Measurements from ENCODE around the gene DIAPH2. TPM values are rescaled to one million over a fixed set of nuclear protein-coding genes. Genes with fewer than 3 reads are reported as not detected.

DIAPH2 gene
- total RNA-seq, 2 donors from 2014 or later = 21.5 to 51.8 TPM

DNA sequence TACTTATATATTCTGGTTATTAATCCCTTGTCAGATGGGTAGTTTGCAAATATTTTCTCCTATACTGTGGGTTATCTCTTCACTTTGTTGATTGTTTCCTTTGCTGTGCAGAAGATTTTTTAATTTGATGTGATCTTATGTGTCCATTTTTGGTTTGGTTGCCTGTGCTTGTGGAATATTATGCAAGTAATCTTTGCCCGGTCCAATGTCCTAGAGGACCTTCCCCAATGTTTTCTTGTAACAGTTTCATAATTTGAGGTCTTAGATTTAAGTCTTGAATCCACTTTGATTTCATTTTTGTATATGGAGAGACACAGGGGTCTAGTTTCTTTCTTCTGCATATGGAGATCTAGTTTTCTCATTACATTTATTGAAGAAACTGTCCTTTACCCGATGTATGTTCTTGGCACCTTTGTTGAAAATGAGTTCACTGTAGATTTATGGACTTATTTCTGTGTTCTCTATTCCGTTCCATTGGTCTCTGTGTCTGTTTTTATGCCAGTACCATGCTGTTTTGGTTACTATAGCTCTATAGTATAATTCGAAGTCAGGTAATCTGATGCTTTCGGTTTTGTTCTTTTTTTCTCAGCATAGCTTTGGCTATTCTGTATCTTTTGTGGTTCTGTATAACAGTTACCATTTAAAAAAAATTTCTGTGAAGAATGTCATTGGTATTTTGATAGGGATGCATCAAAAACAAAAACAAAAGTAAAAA, 34.7 kb downstream of the DIAPH2 start:
- no peaks in the 10 kb centered on the region for H3K36me3 ChIP-seq (ENCODE audit: control insufficient read depth, insufficient read depth, low read length)
- no peak overlapping the region for H3K9ac ChIP-seq (ENCODE audit: extremely low read depth, low read length, poor library complexity, severe bottlenecking)
- no peak for DNase-seq
- no peak overlapping the region for H3K4me3 ChIP-seq (ENCODE audit: low read length)
- H3K9me3 ChIP-seq (ENCODE audit: control insufficient read depth, low read length) = peaks cover 10% of the 10 kb centered on the region
- no peak overlapping the region for H3K27ac ChIP-seq (ENCODE audit: low read depth, low read length)
- H3K27me3 ChIP-seq (ENCODE audit: control insufficient read depth, insufficient read depth, low read length, poor library complexity, severe bottlenecking) = no peaks in the 10 kb centered on the region
- Mint-ChIP-seq H3K9me3 (peaks cover 24% of the 10 kb centered on the region), H3K4me3 (no peak overlapping the region), H3K36me3 (ENCODE audit: low read depth) (peaks cover 21% of the 10 kb centered on the region), H3K27me3 (ENCODE audit: insufficient read depth) (no peaks in the 10 kb centered on the region), H3K27ac (no peak overlapping the region), H3K4me1 (peaks cover 11% of the 10 kb centered on the region)
- 89% methylated on average over 5 of the region's 5 CpGs; no CpG with 5 or more reads in 1 of the 2 experiments for WGBS, 2 experiments (ENCODE audit: insufficient coverage in 1 of 2, insufficient read length in 1 of 2)
- TF ChIP-seq, protein P1, sequence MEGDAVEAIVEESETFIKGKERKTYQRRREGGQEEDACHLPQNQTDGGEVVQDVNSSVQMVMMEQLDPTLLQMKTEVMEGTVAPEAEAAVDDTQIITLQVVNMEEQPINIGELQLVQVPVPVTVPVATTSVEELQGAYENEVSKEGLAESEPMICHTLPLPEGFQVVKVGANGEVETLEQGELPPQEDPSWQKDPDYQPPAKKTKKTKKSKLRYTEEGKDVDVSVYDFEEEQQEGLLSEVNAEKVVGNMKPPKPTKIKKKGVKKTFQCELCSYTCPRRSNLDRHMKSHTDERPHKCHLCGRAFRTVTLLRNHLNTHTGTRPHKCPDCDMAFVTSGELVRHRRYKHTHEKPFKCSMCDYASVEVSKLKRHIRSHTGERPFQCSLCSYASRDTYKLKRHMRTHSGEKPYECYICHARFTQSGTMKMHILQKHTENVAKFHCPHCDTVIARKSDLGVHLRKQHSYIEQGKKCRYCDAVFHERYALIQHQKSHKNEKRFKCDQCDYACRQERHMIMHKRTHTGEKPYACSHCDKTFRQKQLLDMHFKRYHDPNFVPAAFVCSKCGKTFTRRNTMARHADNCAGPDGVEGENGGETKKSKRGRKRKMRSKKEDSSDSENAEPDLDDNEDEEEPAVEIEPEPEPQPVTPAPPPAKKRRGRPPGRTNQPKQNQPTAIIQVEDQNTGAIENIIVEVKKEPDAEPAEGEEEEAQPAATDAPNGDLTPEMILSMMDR (conservative IDR thresholded peaks at IDR 0.05) = no peak
- H3K4me1 ChIP-seq (ENCODE audit: control insufficient read depth, insufficient read depth, low read length) = no peaks in the 10 kb centered on the region

DNA sequence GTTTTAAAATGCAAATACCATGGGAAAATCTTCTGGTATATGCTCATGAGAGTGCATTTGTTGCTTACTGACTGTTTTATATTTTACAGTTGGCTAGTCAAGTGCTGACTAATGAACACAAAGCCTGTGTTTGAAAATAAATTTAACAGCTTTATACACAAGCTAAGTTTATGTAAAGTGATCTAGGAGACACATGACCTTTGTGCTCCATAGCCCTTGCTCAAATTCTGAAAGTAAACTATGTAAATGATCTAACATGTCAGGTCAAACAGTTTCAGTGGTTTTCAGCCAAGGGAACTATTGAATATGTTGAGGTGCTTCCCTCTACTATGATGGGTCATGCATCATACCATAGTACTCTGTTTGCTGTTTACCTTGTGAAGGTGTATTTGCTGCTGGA, 36.7 kb downstream of the DIAPH2 start:
- H3K4me3 Mint-ChIP-seq = no peak overlapping the region
- no peaks in the 10 kb centered on the region for H3K27me3 Mint-ChIP-seq (ENCODE audit: insufficient read depth)
- H3K4me1 ChIP-seq (ENCODE audit: control insufficient read depth, insufficient read depth, low read length) = no peaks in the 10 kb centered on the region
- H3K27ac Mint-ChIP-seq = no peak overlapping the region
- peaks cover 24% of the 10 kb centered on the region for H3K9me3 Mint-ChIP-seq
- no peak overlapping the region for H3K9ac ChIP-seq (ENCODE audit: extremely low read depth, low read length, poor library complexity, severe bottlenecking)
- H3K9me3 ChIP-seq (ENCODE audit: control insufficient read depth, low read length) = peaks cover 10% of the 10 kb centered on the region
- H3K27me3 ChIP-seq (ENCODE audit: control insufficient read depth, insufficient read depth, low read length, poor library complexity, severe bottlenecking) = no peaks in the 10 kb centered on the region
- DNase-seq = no peak
- H3K36me3 Mint-ChIP-seq (ENCODE audit: low read depth) = peaks cover 21% of the 10 kb centered on the region
- H3K36me3 ChIP-seq (ENCODE audit: control insufficient read depth, insufficient read depth, low read length) = no peaks in the 10 kb centered on the region
- H3K4me3 ChIP-seq (ENCODE audit: low read length) = no peak overlapping the region
- TF ChIP-seq, protein P1 (conservative IDR thresholded peaks at IDR 0.05) = no peak
- H3K4me1 Mint-ChIP-seq = peaks cover 16% of the 10 kb centered on the region
- no peak overlapping the region for H3K27ac ChIP-seq (ENCODE audit: low read depth, low read length)

DNA sequence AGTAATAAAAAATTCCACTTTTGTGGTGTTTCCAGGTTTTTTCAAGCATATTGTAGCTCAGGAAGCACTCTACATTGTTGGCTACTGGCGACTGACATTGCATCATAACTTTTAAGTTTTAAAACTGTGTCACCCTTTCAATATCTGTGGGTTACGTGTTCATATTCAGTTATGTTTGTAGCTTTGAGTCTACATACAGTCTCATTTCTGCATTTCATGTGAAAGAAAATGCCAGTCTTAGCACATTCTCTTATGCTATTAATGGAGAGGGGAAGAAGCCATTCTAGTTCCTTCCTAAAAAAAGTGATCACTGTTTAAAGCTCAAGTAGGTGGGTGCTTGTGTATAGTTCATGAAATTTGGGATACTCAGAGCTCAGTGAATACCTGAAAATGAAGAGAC, 38.1 kb downstream of the DIAPH2 start:
- no peaks in the 10 kb centered on the region for H3K27me3 ChIP-seq (ENCODE audit: control insufficient read depth, insufficient read depth, low read length, poor library complexity, severe bottlenecking)
- no peak overlapping the region for H3K27ac Mint-ChIP-seq
- no peak overlapping the region for H3K4me3 ChIP-seq (ENCODE audit: low read length)
- H3K4me1 Mint-ChIP-seq = peaks cover 26% of the 10 kb centered on the region
- DNase-seq = no peak
- no peak overlapping the region for H3K27ac ChIP-seq (ENCODE audit: low read depth, low read length)
- no peaks in the 10 kb centered on the region for H3K27me3 Mint-ChIP-seq (ENCODE audit: insufficient read depth)
- peaks cover 10% of the 10 kb centered on the region for H3K9me3 ChIP-seq (ENCODE audit: control insufficient read depth, low read length)
- H3K4me3 Mint-ChIP-seq = no peak overlapping the region
- H3K36me3 ChIP-seq (ENCODE audit: control insufficient read depth, insufficient read depth, low read length) = no peaks in the 10 kb centered on the region
- no peak overlapping the region for H3K9ac ChIP-seq (ENCODE audit: extremely low read depth, low read length, poor library complexity, severe bottlenecking)
- TF ChIP-seq, protein P1 (conservative IDR thresholded peaks at IDR 0.05) = no peak
- H3K9me3 Mint-ChIP-seq = peaks cover 20% of the 10 kb centered on the region
- H3K36me3 Mint-ChIP-seq (ENCODE audit: low read depth) = peaks cover 18% of the 10 kb centered on the region
- WGBS, 2 experiments (ENCODE audit: insufficient coverage in 1 of 2, insufficient read length in 1 of 2) = 91% methylated on average over 2 of the region's 2 CpGs; no CpG with 5 or more reads in 1 of the 2 experiments
- no peaks in the 10 kb centered on the region for H3K4me1 ChIP-seq (ENCODE audit: control insufficient read depth, insufficient read depth, low read length)
